Central memory CD8-positive, alpha-beta T cell (primary cell): ENCODE data around the gene PPP6R3.
A peak's percentile ranks its signal among the peaks of the same experiment; 100 is the strongest.

ENCODE experiments used
- ATAC-seq: fragments of 150-1000 bp; cut with Tn5 transposase; replicated peaks from 2 replicates; pipeline ENCODE4 v1.10.0; 2022; ENCODE audit warnings: mild to moderate bottlenecking, moderate FRiP score, moderate number of reproducible peaks; ENCODE audit not compliant: poor library complexity, severe bottlenecking; ENCODE audit errors: extremely low read depth
- DNase-seq, 2 donors: peaks; one replicate each; pipeline ENCODE4 v3.0.0; 2021; ENCODE audit warnings: low spot score in 2 of 2
- H3K27ac Mint-ChIP-seq: one replicate; pipeline ENCODE4 v1.8.0; 2022; ENCODE audit warnings: low read depth, mild to moderate bottlenecking, moderate library complexity, mixed read lengths
- H3K27me3 Mint-ChIP-seq: one replicate; pipeline ENCODE4 v1.8.0; 2022; ENCODE audit warnings: mixed read lengths
- H3K36me3 Mint-ChIP-seq: one replicate; pipeline ENCODE4 v1.8.0; 2022; ENCODE audit warnings: mild to moderate bottlenecking, moderate library complexity, mixed read lengths; ENCODE audit not compliant: insufficient read depth
- H3K4me1 Mint-ChIP-seq: one replicate; pipeline ENCODE4 v1.8.0; 2022; ENCODE audit warnings: mixed read lengths
- H3K4me3 Mint-ChIP-seq: one replicate; pipeline ENCODE4 v1.8.0; 2022; ENCODE audit warnings: mild to moderate bottlenecking, moderate library complexity, mixed read lengths
- H3K9me3 Mint-ChIP-seq: one replicate; pipeline ENCODE4 v1.8.0; 2022; ENCODE audit warnings: mixed read lengths

PPP6R3 gene

DNA sequence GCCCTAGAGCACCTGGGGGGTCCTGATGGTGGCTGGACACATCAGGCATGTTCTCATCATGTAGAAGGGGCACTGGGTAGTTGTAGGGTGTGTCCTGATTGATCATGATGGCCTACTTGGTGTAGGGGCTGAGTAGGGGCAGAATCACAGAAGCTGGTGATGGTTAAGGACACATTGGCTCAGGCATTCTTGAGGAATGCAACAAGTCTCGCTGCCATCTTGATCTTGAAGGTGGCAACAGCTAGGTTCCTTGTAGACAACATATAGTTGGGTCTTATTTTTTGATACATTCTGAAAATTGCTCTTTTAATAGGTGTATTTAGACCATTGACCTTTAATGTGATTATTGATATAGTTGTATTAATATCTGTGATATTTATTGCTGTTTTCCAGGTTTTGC, 28.1 kb downstream of the PPP6R3 start:
- Mint-ChIP-seq H3K4me1 (peaks cover 80% of the 10 kb centered on the region), H3K27ac (peak overlapping the region; percentile 38), H3K9me3 (no peaks in the 10 kb centered on the region), H3K27me3 (no peaks in the 10 kb centered on the region), H3K4me3 (peak overlapping the region; percentile 21), H3K36me3 (peaks cover 6% of the 10 kb centered on the region)
- ATAC-seq = no peak
- no peak for DNase-seq

GRCh38 chr11:68495220-68495729, 34.7 kb downstream of the PPP6R3 start:
- Mint-ChIP-seq H3K9me3 (no peaks in the 10 kb centered on the region), H3K4me1 (peaks cover 78% of the 10 kb centered on the region), H3K27me3 (no peaks in the 10 kb centered on the region), H3K27ac (no peak overlapping the region), H3K36me3 (peaks cover 5% of the 10 kb centered on the region), H3K4me3 (no peak overlapping the region)
- no peak for DNase-seq
- no peak for ATAC-seq

GRCh38 chr11:68495872-68496271, 35.3 kb downstream of the PPP6R3 start:
- DNase-seq = no peak
- H3K9me3 Mint-ChIP-seq = no peaks in the 10 kb centered on the region

GRCh38 chr11:68497761-68498160, 37.2 kb downstream of the PPP6R3 start:
- no peaks in the 10 kb centered on the region for H3K27me3 Mint-ChIP-seq
- ATAC-seq (no peak), DNase-seq (no peak)
- no peak overlapping the region for H3K4me3 Mint-ChIP-seq
- H3K4me1 Mint-ChIP-seq = peaks cover 72% of the 10 kb centered on the region
- no peaks in the 10 kb centered on the region for H3K9me3 Mint-ChIP-seq
- H3K36me3 Mint-ChIP-seq = peaks cover 3% of the 10 kb centered on the region
- H3K27ac Mint-ChIP-seq = peak overlapping the region; percentile 58

More at GRCh38 chr11:68495872-68496271, 35.3 kb downstream of the PPP6R3 start:
- H3K4me1 Mint-ChIP-seq = peaks cover 78% of the 10 kb centered on the region
- ATAC-seq = no peak
- H3K27ac Mint-ChIP-seq = no peak overlapping the region
- H3K27me3 Mint-ChIP-seq = no peaks in the 10 kb centered on the region
- no peak overlapping the region for H3K4me3 Mint-ChIP-seq
- H3K36me3 Mint-ChIP-seq = peaks cover 3% of the 10 kb centered on the region

- H3K36me3 Mint-ChIP-seq = peaks cover 3% of the 10 kb centered on the region
- H3K9me3 Mint-ChIP-seq = no peaks in the 10 kb centered on the region
- peak overlapping the region; percentile 16 for H3K4me3 Mint-ChIP-seq
- no peak for DNase-seq
- peak overlapping the region; percentile 58 for H3K27ac Mint-ChIP-seq
- no peaks in the 10 kb centered on the region for H3K27me3 Mint-ChIP-seq
- H3K4me1 Mint-ChIP-seq = peaks cover 73% of the 10 kb centered on the region
- ATAC-seq = no peak
These were observed 37.8 kb downstream of the PPP6R3 start for GRCh38 chr11:68498321-68498720.

DNA sequence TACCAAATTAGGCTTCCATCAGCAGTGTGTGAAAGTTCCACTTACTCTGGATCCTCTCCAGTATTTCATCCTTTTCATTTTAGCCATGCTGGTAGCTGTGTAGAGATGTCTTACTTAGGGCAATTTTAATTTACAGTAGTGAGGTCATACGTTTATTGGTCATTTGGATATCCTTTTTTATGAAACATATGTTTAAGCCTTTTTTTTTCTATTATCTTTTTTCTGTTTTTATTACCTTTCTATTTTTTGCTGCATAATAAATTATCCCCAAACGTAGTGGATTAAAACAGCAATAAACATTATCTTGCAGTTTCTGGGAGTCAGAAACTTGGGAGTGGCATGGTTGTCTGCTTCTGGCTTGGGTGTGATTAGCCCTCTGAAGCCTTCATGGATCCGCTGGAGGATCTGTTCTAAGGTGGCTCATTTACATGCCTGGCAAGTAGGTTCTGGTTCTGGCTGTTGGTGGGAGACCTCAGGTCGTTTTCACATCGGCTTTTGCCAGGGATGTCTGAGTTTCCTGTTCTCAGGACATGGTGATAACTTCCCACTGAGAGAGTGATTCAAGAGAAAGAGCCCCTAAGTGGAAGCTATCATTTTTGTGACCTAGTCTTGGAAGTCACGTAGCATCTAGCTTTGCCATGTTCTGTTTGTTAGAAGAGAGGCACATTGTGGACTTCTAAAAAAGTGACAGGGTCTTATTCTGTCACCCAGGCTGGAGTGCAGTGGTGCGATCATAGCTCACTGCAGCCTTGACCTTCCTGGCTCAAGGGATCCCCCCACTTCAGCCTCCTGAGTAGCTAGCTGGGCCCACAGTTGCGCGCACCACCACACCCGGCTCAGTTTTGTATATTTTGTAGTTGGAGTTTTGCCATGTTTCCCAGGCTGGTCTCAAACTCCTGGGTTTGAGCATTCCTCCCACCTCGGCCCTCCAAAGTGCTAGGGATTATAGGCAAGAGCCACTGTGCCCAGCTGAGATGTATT, 38.6 kb downstream of the PPP6R3 start:
- H3K9me3 Mint-ChIP-seq = no peaks in the 10 kb centered on the region
- DNase-seq = no peak
- H3K27ac Mint-ChIP-seq = peak overlapping the region; percentile 58
- peaks cover 2% of the 10 kb centered on the region for H3K36me3 Mint-ChIP-seq
- ATAC-seq = no peak
- H3K4me3 Mint-ChIP-seq = peak overlapping the region; percentile 16
- no peaks in the 10 kb centered on the region for H3K27me3 Mint-ChIP-seq
- H3K4me1 Mint-ChIP-seq = peaks cover 82% of the 10 kb centered on the region

DNA sequence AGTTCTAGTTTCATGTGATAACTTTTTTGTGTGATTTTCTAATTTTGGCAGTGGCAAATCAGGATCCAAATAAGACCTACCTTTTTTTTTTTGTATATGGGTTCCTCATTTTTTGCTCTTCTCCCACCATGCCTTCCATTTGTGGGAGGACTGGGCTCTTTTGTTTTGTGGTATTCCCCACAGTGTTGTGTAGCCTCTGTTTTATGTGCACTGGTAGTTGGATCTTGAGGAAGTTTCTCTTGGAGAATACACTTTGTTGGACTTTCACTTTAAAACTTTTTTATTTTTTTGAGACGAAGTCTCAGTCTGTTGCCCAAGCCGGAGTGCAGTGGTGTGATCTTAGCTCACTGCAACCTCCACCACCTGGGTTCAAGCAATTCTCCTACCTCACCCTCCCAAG, 39.7 kb downstream of the PPP6R3 start:
- Mint-ChIP-seq H3K27ac (no peak overlapping the region), H3K36me3 (peaks cover 2% of the 10 kb centered on the region), H3K4me1 (peaks cover 82% of the 10 kb centered on the region), H3K4me3 (no peak overlapping the region), H3K9me3 (no peaks in the 10 kb centered on the region), H3K27me3 (no peaks in the 10 kb centered on the region)
- ATAC-seq (no peak), DNase-seq (no peak)

DNA sequence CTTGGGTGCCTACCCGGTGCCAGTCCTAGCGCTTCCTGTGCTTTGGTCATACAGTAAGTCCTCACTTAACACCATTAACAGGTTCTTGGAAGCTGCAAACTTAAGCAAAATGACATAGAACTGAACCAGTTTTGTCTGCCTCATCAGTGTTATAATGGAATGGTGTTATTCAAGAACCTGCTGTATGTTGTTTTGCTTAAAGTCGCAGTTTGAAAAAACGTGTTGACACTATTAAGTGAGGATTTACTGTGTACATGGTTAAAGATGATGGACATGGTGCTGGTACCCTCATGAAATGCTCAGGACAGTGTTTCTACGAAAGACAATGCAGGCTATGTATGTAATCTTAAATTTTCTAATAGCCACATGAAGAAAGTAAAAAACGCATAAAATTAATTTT, 41.3 kb downstream of the PPP6R3 start:
- DNase-seq (no peak), ATAC-seq (no peak)
- no peak overlapping the region for H3K4me3 Mint-ChIP-seq
- H3K27ac Mint-ChIP-seq = peak overlapping the region; percentile 85
- no peaks in the 10 kb centered on the region for H3K9me3 Mint-ChIP-seq
- H3K27me3 Mint-ChIP-seq = no peaks in the 10 kb centered on the region
- H3K4me1 Mint-ChIP-seq = peaks cover 83% of the 10 kb centered on the region
- peaks cover 3% of the 10 kb centered on the region for H3K36me3 Mint-ChIP-seq

DNA sequence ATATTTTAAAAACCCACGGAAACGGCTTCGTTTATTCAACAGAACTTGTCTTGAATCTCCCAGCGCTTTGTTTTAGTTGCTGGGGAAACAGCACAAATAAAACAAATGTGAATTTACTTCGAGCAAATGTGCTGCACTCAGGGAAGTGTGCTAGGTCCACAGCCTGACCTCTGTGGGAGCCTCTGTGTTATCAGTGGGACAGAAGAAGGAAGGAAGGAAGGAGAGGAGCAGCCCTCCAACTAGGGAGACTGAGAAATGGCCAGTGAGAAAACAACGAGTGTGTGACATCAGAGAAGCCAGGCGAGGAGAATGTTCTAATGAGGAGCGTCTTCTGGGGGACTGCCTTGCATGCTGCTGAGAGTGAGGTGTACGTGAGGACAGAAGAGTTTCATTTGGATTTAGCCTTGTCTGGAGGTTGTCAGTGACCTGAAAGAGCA, 42.7 kb downstream of the PPP6R3 start:
- H3K9me3 Mint-ChIP-seq = no peaks in the 10 kb centered on the region
- peaks cover 9% of the 10 kb centered on the region for H3K36me3 Mint-ChIP-seq
- H3K4me3 Mint-ChIP-seq = peak overlapping the region; percentile 8
- H3K4me1 Mint-ChIP-seq = peaks cover 82% of the 10 kb centered on the region
- H3K27me3 Mint-ChIP-seq = no peaks in the 10 kb centered on the region
- no peak for DNase-seq
- ATAC-seq = no peak
- peak overlapping the region; percentile 23 for H3K27ac Mint-ChIP-seq

GRCh38 chr11:68503792-68504191, 43.2 kb downstream of the PPP6R3 start:
- DNase-seq (no peak), ATAC-seq (no peak)
- Mint-ChIP-seq H3K27me3 (no peaks in the 10 kb centered on the region), H3K4me1 (peaks cover 82% of the 10 kb centered on the region), H3K27ac (peak overlapping the region; percentile 23), H3K4me3 (peak overlapping the region; percentile 8), H3K9me3 (no peaks in the 10 kb centered on the region), H3K36me3 (peaks cover 9% of the 10 kb centered on the region)

GRCh38 chr11:68504432-68505066, 44.0 kb downstream of the PPP6R3 start:
- DNase-seq (no peak), ATAC-seq (no peak)
- peak overlapping the region; percentile 20 for H3K4me3 Mint-ChIP-seq
- H3K9me3 Mint-ChIP-seq = no peaks in the 10 kb centered on the region
- H3K27me3 Mint-ChIP-seq = no peaks in the 10 kb centered on the region
- peaks cover 9% of the 10 kb centered on the region for H3K36me3 Mint-ChIP-seq
- peaks cover 81% of the 10 kb centered on the region for H3K4me1 Mint-ChIP-seq
- H3K27ac Mint-ChIP-seq = peak overlapping the region; percentile 29

DNA sequence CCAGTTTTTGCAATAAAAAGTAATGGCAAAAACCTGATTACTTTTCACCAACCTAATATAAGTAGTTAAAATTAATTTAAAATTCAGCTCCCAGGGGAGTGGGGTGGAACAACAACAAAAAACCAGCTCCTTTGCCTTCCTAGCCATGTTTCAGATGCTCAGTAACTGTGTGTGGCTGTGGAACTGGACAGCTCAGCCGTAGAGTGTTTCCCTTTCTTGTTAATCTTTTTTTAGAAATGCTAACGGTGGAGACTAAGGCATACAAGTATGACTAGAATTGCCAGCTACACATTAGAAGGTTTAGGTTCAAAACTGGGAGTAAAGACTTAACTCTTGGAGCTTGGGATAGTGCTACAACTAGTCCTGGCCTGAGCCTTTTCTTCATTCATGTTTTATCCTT, 45.0 kb downstream of the PPP6R3 start:
- DNase-seq (no peak), ATAC-seq (no peak)
- Mint-ChIP-seq H3K27me3 (no peaks in the 10 kb centered on the region), H3K36me3 (peaks cover 10% of the 10 kb centered on the region), H3K4me3 (no peak overlapping the region), H3K9me3 (no peaks in the 10 kb centered on the region), H3K27ac (no peak overlapping the region), H3K4me1 (peaks cover 78% of the 10 kb centered on the region)
